Amniotic epithelial cell (primary cell): ENCODE data around the gene PRUNE2.
"Not testable (repeated sequence)": the region's sequence is repeated elsewhere in the genome, so short reads cannot be mapped to it uniquely, and the experiment has no call there.

ENCODE experiments used
- DNase-seq: peaks from one replicate; pipeline ENCODE4 v3.0.0-alpha.2; 2010; ENCODE audit warnings: low read depth

PRUNE2 gene

DNA sequence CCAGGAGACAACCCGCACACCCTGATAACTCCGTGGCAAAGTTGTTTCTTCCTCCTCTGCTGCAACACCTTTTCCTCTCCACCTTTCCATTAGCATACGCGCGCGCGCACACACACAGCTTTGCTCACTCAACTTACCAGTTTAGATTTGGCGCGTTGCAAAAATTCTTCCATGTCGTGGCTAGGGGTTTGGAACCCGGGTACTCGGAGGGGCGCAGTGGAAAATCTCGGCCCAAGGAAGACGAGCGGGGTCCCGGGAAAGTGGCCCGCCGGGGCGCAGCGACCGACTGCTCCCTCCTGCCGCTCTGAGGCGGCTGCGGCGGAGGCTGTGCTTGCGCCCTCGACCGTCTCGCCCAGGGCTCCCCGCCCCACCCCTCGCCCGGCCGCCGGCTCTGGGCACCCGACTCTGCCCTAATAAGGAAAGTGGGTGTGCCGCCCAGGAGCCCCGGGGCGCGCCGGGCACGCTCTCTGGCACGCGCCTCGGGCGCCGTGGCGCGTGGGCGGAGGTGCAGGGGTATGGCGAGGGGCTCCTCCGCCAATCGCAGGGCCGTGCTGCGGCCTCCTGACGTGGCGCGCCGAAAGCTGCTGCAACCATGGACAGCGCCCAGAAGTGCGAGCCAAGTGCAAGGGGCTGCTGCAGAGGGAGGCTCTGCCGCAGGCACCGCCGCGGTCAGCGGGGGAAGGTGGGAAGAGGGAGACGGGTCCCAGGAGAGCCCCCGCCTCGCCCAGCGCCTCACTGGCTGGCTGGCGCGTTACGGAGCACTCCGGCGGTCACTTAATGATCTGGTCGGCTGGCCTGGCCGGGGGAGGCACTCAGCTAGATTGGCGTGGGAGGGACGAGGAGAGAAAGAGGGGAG lies at the start of gene PRUNE2:
Gene PRUNE2, minus strand, starts transcription at position 324 of the 856 bp plus-strand sequence. Its CDS starts 151 bp downstream, at position 173.
- peak; percentile 85 for DNase-seq

GRCh38 chr9:76955406-76955805 lies 49.5 kb upstream of the PRUNE2 start:
- DNase-seq = not testable (repeated sequence)

- no peak for DNase-seq
These were observed 44.0 kb upstream of the PRUNE2 start for GRCh38 chr9:76949865-76950264.

DNA sequence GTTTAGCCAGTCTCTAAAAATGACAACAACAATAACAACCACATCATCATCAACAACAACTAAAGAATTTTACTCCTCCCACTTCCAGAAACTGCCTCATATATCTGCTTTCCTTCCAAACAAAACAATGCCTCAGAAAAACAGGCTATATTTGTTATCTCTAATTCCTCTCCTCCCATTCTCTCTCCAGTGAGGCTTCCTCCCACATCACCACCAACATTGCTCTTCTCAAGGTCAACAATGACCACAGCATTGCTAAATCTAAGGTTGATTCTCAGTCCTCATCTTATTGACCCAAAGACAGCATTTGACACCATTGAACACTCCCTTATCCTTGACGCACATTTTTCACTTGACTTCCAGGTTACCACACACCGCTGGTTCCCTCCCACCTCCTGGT lies 38.1 kb upstream of the PRUNE2 start:
- DNase-seq = peak; percentile 88

DNA sequence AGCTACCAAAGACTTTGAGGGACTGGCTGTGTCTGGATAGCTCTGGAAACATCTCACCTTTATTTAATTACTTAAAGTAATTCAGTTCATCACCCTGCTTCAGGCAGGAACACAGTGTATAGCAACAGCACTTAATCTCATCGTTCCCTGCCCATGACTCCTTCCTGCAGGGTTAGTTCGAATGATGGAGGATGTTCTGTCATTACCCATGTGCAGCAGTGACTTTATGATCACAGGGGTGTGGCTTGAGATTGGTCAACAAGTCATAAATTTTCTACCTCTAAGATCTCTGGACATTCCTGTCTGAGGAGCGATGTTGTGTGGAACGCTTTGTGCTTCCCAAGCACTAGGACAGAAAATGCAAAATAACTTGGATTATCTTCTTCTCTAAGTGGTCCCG lies 37.1 kb upstream of the PRUNE2 start:
- no peak for DNase-seq

- peak; percentile 74 for DNase-seq
These were observed 26.8 kb upstream of the PRUNE2 start for GRCh38 chr9:76932757-76933156.

GRCh38 chr9:76932265-76932664 lies 26.4 kb upstream of the PRUNE2 start:
- DNase-seq = no peak

- peak; percentile 52 for DNase-seq
These were observed 21.8 kb upstream of the PRUNE2 start for GRCh38 chr9:76927540-76928240.

- no peak for DNase-seq
These were observed 20.9 kb upstream of the PRUNE2 start for GRCh38 chr9:76926846-76927245.

DNA sequence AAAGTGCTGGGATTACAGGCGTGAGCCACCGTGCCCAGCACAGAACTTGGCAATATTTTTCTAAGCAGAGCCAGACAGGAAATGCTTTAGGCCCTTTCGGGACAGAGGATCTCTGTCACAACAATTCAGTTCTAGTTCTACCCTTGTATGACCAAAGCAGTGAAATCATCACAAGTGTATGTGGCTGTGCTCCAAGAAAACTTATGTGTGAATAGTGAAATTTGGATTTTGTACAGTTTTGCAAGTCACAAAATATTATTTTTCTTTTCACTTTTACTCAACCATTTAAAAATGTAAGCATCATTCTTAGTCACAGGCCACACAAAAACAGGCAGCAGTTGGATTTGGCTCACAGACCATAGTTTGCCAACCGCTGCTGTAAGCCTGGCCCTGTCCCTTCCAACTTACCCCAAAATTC lies 20.4 kb upstream of the PRUNE2 start:
- peak; percentile 89 for DNase-seq

GRCh38 chr9:76921165-76921564 lies 15.3 kb upstream of the PRUNE2 start:
- peak; percentile 41 for DNase-seq

DNA sequence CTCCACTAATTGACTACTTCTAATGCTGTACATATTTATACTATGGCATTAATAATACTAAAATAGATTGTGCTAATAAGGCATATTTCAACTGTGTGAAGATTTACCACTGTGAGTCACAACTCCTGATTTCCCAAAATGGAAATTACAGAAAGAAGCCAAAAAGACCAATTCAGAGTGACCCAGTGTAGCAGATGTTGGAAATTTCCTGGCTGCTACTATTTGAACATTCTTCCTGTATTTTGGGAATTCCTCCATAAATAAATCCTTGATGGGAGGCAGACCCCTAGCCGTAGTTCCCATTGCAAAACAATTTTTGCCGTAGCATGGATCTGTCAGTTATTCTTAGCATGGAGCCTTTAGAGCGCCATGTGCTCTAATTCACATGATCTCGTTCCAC lies 11.4 kb upstream of the PRUNE2 start:
- DNase-seq = no peak

DNA sequence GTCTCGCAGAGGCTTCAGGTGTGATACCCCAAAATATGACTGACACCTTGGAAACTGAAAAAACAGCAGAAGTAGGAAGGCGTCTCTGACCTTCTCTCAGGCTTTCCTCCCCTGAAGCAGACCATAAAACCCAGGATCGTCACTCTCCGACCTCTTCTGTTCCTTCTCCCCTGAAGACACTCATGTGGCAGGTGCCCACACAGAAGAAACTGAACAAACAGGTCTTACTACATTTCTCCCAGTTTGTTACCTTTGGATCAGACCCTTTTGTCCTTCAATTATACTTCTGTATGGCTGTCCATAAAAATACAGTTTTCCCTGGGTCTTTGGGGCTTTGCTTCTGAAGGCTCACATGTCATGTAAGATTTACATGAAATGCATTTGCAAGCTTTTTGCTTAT lies 10.3 kb upstream of the PRUNE2 start:
- no peak for DNase-seq

DNA sequence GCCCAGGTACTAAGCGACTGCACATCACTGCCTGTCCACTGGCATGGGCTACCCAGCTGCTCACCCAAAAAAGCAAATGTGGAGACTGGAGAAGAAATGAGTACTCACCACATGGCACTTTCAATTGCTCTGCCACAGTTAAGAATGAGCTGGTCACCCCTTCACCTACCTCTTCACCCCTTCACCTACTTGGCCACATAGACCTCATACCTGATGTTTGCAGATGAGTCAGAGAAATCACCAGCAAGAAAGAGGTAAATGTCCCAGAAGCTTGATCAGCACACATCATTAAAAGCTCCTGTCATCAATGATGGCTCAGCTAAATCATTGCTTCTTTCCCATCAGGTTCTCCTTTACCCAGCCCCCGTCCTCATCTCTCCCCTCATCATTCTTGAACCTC lies 7.6 kb upstream of the PRUNE2 start:
- DNase-seq = no peak

DNA sequence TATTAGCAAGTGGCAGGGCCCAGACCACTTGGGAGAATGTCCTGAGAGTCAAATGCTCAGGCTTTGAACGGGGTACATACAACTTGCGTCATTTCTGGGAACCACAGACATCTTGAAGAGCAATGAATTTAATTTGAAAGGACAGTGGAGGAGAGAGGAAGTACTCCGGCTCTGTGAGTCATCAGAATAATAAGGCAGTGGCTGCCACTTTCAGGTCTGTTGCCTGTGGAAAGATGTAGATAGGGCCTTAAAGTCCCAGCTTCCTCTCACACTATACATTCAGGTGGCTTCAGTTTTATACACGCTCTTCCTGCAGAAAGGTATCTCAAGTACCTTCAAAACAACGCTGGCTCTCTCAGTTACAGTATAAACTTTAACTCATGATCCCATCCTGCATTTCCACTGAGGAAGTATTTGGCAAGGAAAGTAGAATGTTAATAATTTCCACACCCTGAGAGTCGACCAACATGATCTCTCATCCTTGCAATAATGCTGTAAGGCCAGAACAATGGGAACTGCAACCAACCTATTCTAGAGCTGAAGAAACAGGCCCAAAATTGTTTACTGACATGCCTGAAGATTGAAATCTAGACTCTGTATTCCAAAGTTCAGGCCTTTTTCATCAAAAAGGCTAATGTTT lies 6.8 kb upstream of the PRUNE2 start:
- peak; percentile 76 for DNase-seq

- DNase-seq = peak; percentile 22
These were observed 6.1 kb upstream of the PRUNE2 start for GRCh38 chr9:76911971-76912370.

DNA sequence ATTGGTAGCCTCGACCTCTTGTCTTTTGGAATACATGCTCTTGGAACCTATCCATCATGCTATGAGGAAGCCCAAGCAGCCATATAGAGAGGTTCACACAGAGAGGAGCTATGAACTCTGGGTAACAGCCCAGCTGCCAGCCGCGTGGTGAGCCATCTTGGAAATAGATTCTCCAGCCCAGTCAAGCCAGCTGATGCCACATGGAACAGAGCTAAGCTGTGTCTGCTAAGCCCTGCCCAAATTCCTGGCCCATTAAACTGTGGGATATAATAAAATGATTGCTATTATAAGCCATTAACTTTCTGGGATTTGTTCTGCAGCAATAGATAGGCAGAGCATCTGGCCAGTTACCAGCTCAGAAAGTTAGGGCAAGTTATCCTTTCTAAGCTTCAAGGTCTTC lies 4.9 kb upstream of the PRUNE2 start:
- DNase-seq = no peak

DNA sequence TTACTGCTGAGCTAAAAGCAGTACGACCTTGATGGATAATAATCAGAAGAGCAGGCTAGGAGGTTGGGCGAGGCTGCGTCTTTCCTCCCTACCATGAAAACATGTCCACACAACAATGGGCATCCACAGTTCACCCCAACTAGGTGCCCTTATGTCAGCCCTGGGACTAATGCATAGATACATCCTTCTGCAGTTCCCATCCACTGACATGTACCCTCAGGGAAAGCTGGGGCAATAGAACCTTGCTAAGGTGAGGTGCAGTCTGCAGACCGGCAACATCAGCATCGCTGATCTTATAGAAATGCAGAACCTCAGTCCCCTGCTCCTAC lies 697 bp upstream of the PRUNE2 start:
- no peak for DNase-seq

GRCh38 chr9:76904661-76905457 lies 1.1 kb downstream of the PRUNE2 start:
- DNase-seq = peak; percentile 5

DNA sequence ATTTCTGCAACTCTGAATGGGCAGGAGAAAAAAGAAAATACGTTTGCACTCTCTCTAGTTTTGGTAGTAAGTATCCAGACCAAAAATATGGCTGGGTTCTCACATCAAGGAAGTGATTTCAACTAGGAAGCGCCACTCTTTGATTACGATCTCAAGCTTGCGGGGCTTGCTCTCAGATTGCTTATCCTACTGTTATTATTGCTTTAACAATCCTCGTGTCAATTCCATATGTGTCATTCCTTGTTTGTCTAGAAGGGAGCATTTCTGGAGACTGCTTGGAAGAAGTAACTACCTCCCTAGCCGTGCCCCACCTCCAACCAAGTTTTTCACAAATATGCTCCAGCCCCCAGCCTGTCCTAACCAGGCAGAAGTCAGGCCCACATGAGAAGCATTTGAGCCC lies 3.5 kb downstream of the PRUNE2 start:
- no peak for DNase-seq

GRCh38 chr9:76901801-76902200 lies 4.1 kb downstream of the PRUNE2 start:
- DNase-seq = peak; percentile 12

GRCh38 chr9:76900884-76901440 lies 5.0 kb downstream of the PRUNE2 start:
- no peak for DNase-seq
